WTC11 (cell line): ENCODE data around the gene YBX2. TPM values are rescaled to one million over a fixed set of nuclear protein-coding genes. Genes with fewer than 3 reads are reported as not detected.

Experiments used
- ATAC-seq: fragments of 200-7000 bp; cut with Tn5 transposase; 2 replicates; pipeline ENCODE4 v1.10.0; 2021; ENCODE audit warnings: mild to moderate bottlenecking, moderate library complexity
- CTCF ChIA-PET: fragments of 300-600 bp; sonication (Branson Sonifier 250); formaldehyde crosslinking; loops from one replicate; lab custom pipeline; 2021; ENCODE audit warnings: antibody characterized with exemption; lab: Charles Lee
- POLR2A ChIA-PET: fragments of 350-600 bp; sonication (Branson Sonifier 250); formaldehyde crosslinking; loops from one replicate; lab custom pipeline; 2021; ENCODE audit warnings: antibody characterized with exemption; lab: Charles Lee
- DNase-seq: peaks from one replicate; pipeline ENCODE4 v3.0.0; 2021; ENCODE audit warnings: low spot score
- H3K27ac Mint-ChIP-seq: 2 replicates; pipeline ENCODE4 v1.8.0; 2021; ENCODE audit warnings: mixed read lengths
- H3K27me3 Mint-ChIP-seq: 2 replicates; pipeline ENCODE4 v1.8.0; 2021; ENCODE audit warnings: low read depth, mild to moderate bottlenecking, moderate library complexity, mixed read lengths
- H3K36me3 Mint-ChIP-seq: 2 replicates; pipeline ENCODE4 v1.8.0; 2021; ENCODE audit warnings: mixed read lengths
- H3K4me1 Mint-ChIP-seq: 2 replicates; pipeline ENCODE4 v1.8.0; 2022; ENCODE audit warnings: mixed read lengths
- H3K4me3 Mint-ChIP-seq: 2 replicates; pipeline ENCODE4 v1.8.0; 2021; ENCODE audit warnings: mild to moderate bottlenecking, moderate library complexity, mixed read lengths
- H3K9me3 Mint-ChIP-seq: 2 replicates; pipeline ENCODE4 v1.8.0; 2021; ENCODE audit warnings: mixed read lengths
- ATF1 ChIP-seq: sonication (generic); formaldehyde crosslinking; IDR thresholded peaks from 2 replicates; pipeline ENCODE4 v1.8.1; 2023; ENCODE audit warnings: mild to moderate bottlenecking, moderate library complexity, missing genetic modification reagents
- CREB1 ChIP-seq: sonication (generic); formaldehyde crosslinking; IDR thresholded peaks from 2 replicates; pipeline ENCODE4 v1.8.0; 2023; ENCODE audit warnings: mild to moderate bottlenecking, missing genetic modification reagents
- E2F1 ChIP-seq: sonication (generic); formaldehyde crosslinking; IDR thresholded peaks from 2 replicates; pipeline ENCODE4 v1.8.0; 2022; ENCODE audit warnings: mild to moderate bottlenecking, missing genetic modification reagents
- ELF4 ChIP-seq: sonication (generic); formaldehyde crosslinking; IDR thresholded peaks from 2 replicates; pipeline ENCODE4 v1.8.1; 2022; ENCODE audit warnings: low read depth, mild to moderate bottlenecking, moderate library complexity, missing genetic modification reagents
- FOXP4 ChIP-seq: sonication (generic); formaldehyde crosslinking; IDR thresholded peaks from 2 replicates; pipeline ENCODE4 v1.8.0; 2022; ENCODE audit warnings: mild to moderate bottlenecking, missing genetic modification reagents
- GTF2I ChIP-seq: fragments of 250-450 bp; sonication (Bioruptor Pico); conservative IDR thresholded peaks from 2 replicates; pipeline ENCODE4 v1.4.0; 2021; ENCODE audit warnings: mild to moderate bottlenecking
- JUN ChIP-seq: sonication (generic); formaldehyde crosslinking; IDR thresholded peaks from 2 replicates; pipeline ENCODE4 v1.8.0; 2023; ENCODE audit warnings: mild to moderate bottlenecking, missing genetic modification reagents
- MLX ChIP-seq: sonication (generic); formaldehyde crosslinking; IDR thresholded peaks from 2 replicates; pipeline ENCODE4 v1.8.1; 2023; ENCODE audit warnings: mild to moderate bottlenecking, missing genetic modification reagents, moderate library complexity
- MXD4 ChIP-seq: fragments of 250-450 bp; sonication (Bioruptor Pico); IDR thresholded peaks from 2 replicates; pipeline ENCODE4 v1.8.0; 2021; ENCODE audit warnings: mild to moderate bottlenecking, moderate library complexity, borderline replicate concordance
- NR2C2 ChIP-seq: sonication (generic); formaldehyde crosslinking; IDR thresholded peaks from 2 replicates; pipeline ENCODE4 v1.8.0; 2022; ENCODE audit warnings: mild to moderate bottlenecking, missing genetic modification reagents
- NR3C1 ChIP-seq: sonication (generic); formaldehyde crosslinking; conservative IDR thresholded peaks from 2 replicates; pipeline ENCODE4 v1.8.1; 2023; ENCODE audit warnings: low read depth, mild to moderate bottlenecking, missing genetic modification reagents
- RELA ChIP-seq: sonication (generic); formaldehyde crosslinking; IDR thresholded peaks from 2 replicates; pipeline ENCODE4 v1.8.1; 2022; ENCODE audit warnings: missing genetic modification reagents, mild to moderate bottlenecking, borderline replicate concordance
- SP1 ChIP-seq: sonication (generic); formaldehyde crosslinking; conservative IDR thresholded peaks from 2 replicates; pipeline ENCODE4 v1.8.1; 2022; ENCODE audit warnings: missing genetic modification reagents
- ZBTB21 ChIP-seq: sonication (generic); formaldehyde crosslinking; IDR thresholded peaks from 2 replicates; pipeline ENCODE4 v1.8.1; 2023; ENCODE audit warnings: mild to moderate bottlenecking, missing genetic modification reagents, borderline replicate concordance
- ZNF219 ChIP-seq: sonication (generic); formaldehyde crosslinking; IDR thresholded peaks from 2 replicates; pipeline ENCODE4 v1.8.0; 2023; ENCODE audit warnings: missing genetic modification reagents, mild to moderate bottlenecking, borderline replicate concordance
- ZNF263 ChIP-seq: sonication (generic); formaldehyde crosslinking; IDR thresholded peaks from 2 replicates; pipeline ENCODE4 v1.8.1; 2022; ENCODE audit warnings: low read depth, mild to moderate bottlenecking, moderate library complexity, missing genetic modification reagents
- ZNF281 ChIP-seq: sonication (generic); formaldehyde crosslinking; IDR thresholded peaks from 2 replicates; pipeline ENCODE4 v1.8.0; 2023; ENCODE audit warnings: mild to moderate bottlenecking, missing genetic modification reagents
- ZNF396 ChIP-seq: fragments of 250-450 bp; sonication (Bioruptor Pico); IDR thresholded peaks from 2 replicates; pipeline ENCODE4 v1.8.0; 2021; ENCODE audit warnings: mild to moderate bottlenecking, moderate library complexity, borderline replicate concordance
- ZNF425 ChIP-seq: fragments of 250-450 bp; sonication (Bioruptor Pico); conservative IDR thresholded peaks from 2 replicates; pipeline ENCODE4 v1.9.0; 2021; ENCODE audit warnings: mild to moderate bottlenecking
- total RNA-seq: library from RNA; stranded (reverse); gene quantifications from 3 replicates; pipeline ENCODE4 v1.2.3, GENCODE V29; 2021

YBX2 gene
- total RNA-seq, 1 experiment from 2014 or later = 26.8 TPM

- TF ChIP-seq ZNF425 (no peak), JUN (CRISPR knock-in tag) (no peak), MXD4 (CRISPR knock-in tag) (no peak), ZNF396 (CRISPR knock-in tag) (no peak), E2F1 (CRISPR knock-in tag) (no peak), NR3C1 (no peak; the same call in 1 of the 2 replicates), CREB1 (peak; percentile 87), ELF4 (no peak), ZNF263 (peak; percentile 93), ZNF219 (no peak), ZBTB21 (CRISPR knock-in tag) (peak; percentile 58), NR2C2 (CRISPR knock-in tag) (no peak), GTF2I (CRISPR knock-in tag) (no peak), MLX (CRISPR knock-in tag) (no peak), ATF1 (no peak), ZNF281 (CRISPR knock-in tag) (no peak), RELA (peak; percentile 39; the same call in 1 of the 2 replicates)
- TF ChIP-seq, all 79 proteins: peak for 21
Observed at GRCh38 chr17:7252176-7253043, 42.0 kb downstream of the YBX2 start, which contains the start of gene ELP5 (continued).

- DNase-seq (peak; percentile 97), ATAC-seq (peak; percentile 89)
- Mint-ChIP-seq H3K27me3 (no peaks in the 10 kb centered on the region), H3K27ac (peak within 1 kb of the TSS; percentile 100), H3K4me1 (peaks cover 29% of the 10 kb centered on the region), H3K9me3 (no peaks in the 10 kb centered on the region), H3K4me3 (peak within 1 kb of the TSS; percentile 92), H3K36me3 (peaks cover 33% of the 10 kb centered on the region)
- CTCF ChIA-PET = interaction anchor here (1.2 kb wide), 2 partner anchors 57 to 309 kb away, joined by 3 to 6 read pairs; no protein-coding TSS in a partner anchor
- POLR2A ChIA-PET = interaction anchor here (0.6 to 1.4 kb wide), 4 partner anchors 9 to 31 kb away, joined by 3 to 8 read pairs (median 5); partner anchors contain the start of genes ACADVL, CLDN7, GABARAP and PHF23
- TF ChIP-seq FOXP4 (CRISPR knock-in tag) = no peak
- peak; percentile 12; the same call in 1 of the 2 replicates for TF ChIP-seq SP1 (CRISPR knock-in tag)
Observed at GRCh38 chr17:7251661-7252175, 42.7 kb downstream of the YBX2 start, which contains the start of gene CTDNEP1. CTDNEP1 (minus strand) TSS chr17:7251734; CDS start chr17:7251296, 438 bp downstream.
